ENCODE data around the gene TTC22.
A peak's percentile ranks its signal among the peaks of the same experiment; 100 is the strongest.

The TTC22 gene

DNA sequence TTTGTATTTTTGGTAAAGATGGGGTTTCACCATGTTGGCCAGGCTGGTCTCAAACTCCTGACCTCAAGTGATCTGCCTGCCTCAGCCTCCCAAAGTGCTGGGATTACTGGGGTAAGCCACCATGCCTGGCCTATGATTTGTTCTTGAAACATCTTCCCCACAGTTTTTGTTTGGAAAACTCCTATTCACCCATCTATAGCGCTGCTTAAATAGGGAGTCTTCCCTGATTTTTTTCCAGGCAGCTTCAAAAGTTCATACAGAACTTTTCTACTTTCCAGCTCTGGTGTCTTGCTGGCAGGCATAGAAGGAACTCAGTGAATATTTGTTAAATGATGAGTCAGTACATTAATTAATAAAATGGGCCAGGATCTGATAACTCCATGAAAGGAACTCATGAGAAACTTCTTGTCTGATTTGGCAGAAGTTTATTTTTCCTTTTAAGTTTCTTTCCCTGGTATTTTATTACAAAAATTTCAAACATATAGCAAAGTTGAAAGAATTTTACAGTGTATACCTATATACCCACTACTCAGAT is 33.0 kb upstream of the TTC22 start:
- no peak for DNase-seq (ENCODE audit: low read depth in 2 of 2)

GRCh38 chr1:54833121-54833520 is 32.0 kb upstream of the TTC22 start:
- no peak for DNase-seq (ENCODE audit: low read depth in 2 of 2)

- no peak for DNase-seq (ENCODE audit: low read depth in 2 of 2)
These were observed 25.2 kb upstream of the TTC22 start for GRCh38 chr1:54826226-54826816.

- DNase-seq (ENCODE audit: low read depth in 2 of 2): no peak
These were observed 24.6 kb upstream of the TTC22 start for GRCh38 chr1:54825696-54826095.

- no peak for DNase-seq (ENCODE audit: low read depth in 2 of 2)
These were observed 22.5 kb upstream of the TTC22 start for GRCh38 chr1:54823670-54824069.

- no peak for DNase-seq (ENCODE audit: low read depth in 2 of 2)
These were observed 18.6 kb upstream of the TTC22 start for GRCh38 chr1:54819733-54820132.

GRCh38 chr1:54819195-54819536 is 18.0 kb upstream of the TTC22 start:
- no peak for DNase-seq (ENCODE audit: low read depth in 2 of 2)

DNA sequence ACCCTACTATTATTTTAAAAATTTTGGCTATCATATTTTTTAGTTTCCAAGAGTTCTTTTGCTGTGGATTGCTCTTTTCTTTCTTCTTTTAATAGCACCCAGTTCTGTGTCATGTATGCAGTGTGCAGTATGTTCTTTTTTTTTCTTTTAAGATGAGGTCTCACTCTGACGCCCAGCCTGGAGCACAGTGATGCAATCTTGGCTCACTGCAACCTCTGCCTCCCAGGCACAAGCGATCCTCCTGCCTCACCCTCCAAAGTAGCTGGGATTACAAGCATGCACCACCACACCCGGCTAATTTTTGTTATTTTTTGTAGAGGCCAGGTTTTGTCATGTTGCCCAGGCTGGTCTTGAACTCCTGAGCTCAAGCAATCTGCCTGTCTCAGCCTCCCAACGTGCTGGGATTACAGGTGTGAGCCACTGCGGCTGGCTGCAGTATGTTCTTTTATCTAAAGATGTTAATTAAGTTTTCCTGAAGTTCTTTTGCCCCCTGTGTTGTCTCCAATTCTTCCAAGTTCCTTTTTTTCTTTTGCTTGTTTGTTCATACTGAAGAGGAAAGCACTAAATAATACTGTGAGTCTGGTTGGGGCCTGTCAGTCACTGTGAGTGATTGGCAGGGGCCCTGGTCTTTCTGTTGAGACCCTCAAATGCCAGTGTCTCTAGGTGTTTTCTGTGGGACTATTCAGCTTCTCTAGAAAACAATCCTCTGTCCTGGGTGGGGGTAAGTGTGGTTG is 17.5 kb upstream of the TTC22 start:
- DNase-seq (ENCODE audit: low read depth in 2 of 2): no peak

DNA sequence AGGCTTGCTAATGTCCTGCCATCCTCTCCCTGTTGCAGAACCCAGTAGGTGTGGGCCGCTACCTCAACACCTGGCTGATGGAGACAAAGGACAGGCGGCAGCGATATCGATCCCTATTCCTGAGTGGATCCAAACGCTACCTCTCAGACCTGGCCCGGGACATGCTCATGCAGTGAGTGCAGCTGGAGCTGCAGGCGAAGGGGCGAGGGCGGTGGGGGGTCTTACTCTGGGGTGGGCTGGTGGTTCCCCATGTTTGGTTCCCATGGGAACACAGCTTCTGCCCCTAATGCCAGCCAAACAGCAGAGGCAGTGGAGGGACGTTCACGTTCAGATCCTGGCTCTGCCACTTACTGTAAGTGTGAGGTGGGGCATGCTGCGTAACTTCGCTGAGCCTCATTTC is 15.8 kb upstream of the TTC22 start:
- no peak for DNase-seq (ENCODE audit: low read depth in 2 of 2)

DNA sequence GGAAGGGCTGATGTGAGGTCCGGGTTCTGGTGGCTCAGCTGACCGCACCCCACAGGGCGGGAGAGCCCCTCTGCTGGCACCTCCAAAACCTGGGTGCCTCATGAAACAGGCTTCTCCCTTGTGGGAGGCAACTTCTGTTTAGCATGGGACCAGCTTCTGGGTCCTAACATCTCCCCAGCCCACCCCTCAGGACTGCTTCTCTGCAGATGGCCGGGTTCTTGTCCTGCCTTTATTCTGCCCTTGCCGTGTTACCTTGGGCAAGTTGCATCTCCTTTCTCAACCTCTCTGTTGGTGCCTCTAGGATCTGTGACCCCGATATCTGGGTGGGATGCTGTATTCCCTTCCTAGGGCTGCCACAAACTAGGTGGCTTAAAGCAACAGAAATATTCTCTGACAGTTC is 15.0 kb upstream of the TTC22 start:
- no peak for DNase-seq (ENCODE audit: low read depth in 2 of 2)

- DNase-seq (ENCODE audit: low read depth in 2 of 2): no peak
These were observed 14.2 kb upstream of the TTC22 start for GRCh38 chr1:54815086-54815876.

DNA sequence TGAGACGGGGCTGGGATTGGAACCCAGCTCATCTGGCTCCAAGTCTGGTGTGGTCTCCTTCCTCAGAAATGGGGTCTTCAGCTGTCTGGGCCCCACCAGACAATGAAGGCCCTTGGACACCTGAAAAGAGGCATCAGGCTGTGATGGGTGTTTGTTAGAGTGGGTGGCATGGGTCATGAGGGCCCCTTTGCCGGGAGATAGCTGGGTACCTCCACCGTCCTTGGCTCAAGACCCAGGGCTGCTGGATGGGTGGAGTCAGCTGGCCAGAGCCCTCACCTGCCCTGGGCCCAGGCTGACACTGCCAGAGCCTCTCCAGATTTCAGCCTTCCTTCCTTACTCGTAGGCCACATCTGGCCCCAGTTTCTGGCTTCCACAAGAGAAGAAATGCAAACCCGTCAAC is 13.4 kb upstream of the TTC22 start:
- DNase-seq (ENCODE audit: low read depth in 2 of 2): no peak

GRCh38 chr1:54814126-54814498 is 13.0 kb upstream of the TTC22 start:
- no peak for DNase-seq (ENCODE audit: low read depth in 2 of 2)

DNA sequence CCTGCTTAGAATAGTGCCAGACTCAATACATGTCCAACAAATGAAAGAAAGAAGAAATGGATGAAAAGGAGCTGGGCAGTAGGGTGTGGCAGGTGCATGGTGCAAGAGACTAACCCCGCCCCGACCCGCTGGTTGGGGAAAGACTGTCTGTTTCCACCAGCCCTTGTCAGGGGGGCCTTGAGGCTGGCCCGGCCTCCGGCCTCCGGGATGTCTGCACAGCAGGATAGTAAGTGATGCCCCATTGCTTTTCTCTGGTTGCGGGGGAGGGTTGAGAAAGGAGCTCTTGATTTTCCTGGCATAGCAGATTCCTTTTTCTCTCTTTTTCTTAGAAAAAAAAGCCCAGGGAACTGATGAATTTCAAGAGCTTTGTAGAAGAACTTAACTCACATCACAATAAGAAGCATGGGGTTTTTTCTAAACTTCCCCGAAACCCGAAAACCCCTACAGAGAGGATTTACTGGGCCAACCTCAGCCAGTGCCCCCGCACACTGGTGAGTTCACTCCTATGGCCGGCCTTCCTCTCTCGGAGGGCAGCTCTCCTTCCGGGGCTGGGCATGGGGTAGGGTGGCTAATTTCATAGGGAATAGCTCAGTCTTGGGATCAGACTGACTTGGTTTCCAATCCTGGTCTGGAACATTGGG is 12.5 kb upstream of the TTC22 start:
- DNase-seq (ENCODE audit: low read depth in 2 of 2): no peak

DNA sequence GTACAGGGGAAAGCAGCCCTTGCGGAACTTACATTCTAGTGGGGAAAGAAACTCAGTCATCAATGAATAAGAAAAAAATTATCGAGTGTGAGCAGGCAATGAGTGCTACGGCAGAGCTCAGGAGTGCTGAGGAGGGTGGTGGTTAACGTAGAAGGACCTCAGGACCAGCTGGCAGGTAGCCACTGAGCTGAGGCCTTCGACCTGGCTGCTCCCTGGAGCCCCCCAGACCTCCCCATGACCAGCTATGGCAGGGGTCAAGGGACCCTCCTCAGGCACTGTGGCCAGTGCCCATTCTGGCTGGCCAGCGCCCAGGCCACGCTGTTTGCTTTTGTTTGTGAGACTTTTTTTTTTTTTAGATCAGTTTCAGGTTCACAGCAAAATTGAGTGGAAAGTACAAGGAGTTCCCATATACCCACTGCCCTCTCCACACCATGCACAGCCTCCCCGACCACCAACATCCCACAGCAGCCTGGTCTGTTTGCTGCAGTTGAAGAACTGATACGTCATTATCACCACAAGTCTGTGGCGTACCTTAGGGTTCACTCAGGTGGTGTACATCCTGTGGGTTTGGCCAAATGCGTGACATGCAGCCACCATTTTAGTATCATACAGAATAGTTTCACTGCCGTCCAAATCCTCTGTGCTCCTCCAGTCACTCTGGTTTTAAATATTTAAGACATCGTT is 11.8 kb upstream of the TTC22 start:
- no peak for DNase-seq (ENCODE audit: low read depth in 2 of 2)

DNA sequence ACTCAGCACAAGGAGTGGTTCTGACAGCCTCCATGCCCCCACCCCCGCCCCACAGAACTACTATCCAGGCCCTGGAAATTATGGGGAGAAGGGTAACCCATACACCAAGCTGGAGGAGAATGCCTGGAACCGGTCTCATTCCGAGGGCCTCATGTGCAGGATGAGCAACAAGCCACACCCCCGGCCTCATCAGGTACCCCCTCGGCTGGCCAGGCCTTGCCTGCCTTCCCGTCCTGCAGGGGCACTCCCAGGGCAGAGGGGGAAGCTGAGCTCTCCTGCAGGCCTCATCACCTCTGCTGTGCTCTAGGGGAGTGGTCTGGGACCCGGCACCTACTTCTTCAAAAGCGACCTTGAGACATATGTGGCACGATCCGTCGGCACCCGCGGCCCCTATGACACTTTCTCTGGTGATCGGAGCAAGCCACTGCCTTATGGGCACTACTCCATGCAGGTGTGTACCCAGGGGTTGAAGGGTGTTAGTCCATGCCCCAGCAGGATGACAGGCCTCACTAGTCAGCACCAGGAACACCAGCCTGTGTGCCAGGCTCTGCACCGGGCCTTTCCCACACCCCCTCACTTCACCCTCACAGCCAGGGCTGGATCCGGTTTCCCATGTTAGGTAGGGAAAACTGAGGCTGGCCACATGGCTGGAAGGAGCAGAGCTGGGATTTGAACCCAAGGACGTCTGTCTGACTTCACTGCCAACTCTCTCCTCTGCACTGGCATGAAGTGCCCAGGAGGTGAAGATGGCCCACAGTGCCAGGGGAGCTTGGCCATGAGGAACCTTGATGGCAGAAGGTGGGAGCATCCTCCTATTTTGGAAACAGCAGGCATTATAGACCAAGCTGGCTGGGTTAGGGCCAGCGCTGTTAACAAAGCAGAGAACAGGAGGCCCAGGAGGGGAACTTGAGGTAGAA is 10.9 kb upstream of the TTC22 start:
- DNase-seq (ENCODE audit: low read depth in 2 of 2): no peak

GRCh38 chr1:54811066-54811465 is 9.9 kb upstream of the TTC22 start:
- no peak for DNase-seq (ENCODE audit: low read depth in 2 of 2)

DNA sequence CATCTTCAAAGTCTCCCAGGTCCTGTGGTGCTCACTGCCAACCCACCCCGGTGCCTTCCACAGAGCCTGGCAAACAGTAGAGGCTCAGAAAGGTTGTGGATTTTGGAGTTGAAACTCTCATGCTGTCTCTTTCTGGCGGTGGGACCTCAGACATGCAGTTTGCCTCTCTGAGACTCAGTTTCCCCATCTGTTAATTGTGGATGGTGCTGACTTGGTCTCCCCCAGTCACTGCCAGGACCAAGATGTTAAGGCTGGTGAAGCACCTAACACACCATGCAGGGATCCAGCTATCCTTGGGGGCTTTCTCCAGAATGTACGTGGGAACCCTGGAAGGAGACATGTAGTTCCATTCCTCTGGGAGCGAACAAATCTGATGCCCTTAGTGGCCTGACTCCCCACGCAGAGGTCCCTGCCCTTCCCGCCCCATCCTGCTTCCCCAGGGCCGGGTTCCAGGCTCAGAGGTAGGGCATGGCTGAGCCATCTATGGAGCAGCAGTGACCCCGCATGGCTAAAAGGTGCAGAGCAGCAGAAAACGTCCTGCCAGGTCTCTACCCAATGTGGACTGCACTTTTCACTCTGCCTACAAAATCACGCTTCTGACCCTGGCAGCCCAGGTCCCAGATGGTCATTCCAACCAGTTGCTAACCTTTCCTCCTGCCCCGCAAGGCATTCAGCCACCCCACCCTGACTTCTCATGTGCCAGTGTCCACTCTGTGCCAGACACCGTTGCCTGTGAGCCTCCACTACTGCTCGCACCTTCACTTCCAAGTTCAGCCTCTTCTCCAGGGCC is 9.2 kb upstream of the TTC22 start:
- peak; percentile 59 to 69 for DNase-seq (ENCODE audit: low read depth in 2 of 2)

DNA sequence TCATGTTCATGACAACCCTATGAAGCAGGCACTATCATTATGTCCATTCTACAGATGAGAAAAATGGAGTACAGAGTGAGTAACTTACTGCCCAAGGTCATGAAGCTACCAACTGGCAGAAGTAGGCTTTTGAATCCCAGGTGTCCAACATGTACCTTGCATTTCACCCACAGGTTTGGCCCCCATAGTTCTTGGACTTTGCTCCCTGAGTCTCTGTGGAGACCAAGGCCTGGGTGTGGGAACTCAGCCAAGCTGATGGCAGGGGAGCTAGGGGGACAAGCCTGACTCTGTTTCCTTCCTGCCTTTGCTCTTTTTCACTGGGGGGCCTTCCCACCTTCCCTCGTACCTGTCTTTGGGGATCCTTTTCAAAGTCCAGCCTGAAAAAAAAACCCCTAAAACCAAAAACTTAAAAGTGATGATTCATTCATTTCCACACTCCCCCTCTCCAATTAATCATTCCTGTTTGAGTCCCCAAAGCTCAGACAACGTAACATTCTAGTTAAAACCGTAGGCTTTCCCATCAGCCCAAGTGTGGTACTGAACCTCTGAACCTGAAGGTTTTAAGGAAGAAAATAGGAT is 8.5 kb upstream of the TTC22 start:
- DNase-seq (ENCODE audit: low read depth in 2 of 2): no peak
